GM12892 (cell line): ENCODE data around the gene CRTAC1.

Experiments used
- POLR2A ChIP-seq: IDR thresholded peaks from 2 replicates; pipeline ENCODE4 v1.6.1; 2011; ENCODE audit warnings: low read depth, low read length, control low read depth
- POLR2AphosphoS5 ChIP-seq: IDR thresholded peaks from 2 replicates; pipeline ENCODE4 v1.6.1; 2011; ENCODE audit warnings: low read depth, low read length, control low read depth
- TAF1 ChIP-seq: IDR thresholded peaks from 2 replicates; pipeline ENCODE4 v1.6.1; 2011; ENCODE audit warnings: low read depth, mild to moderate bottlenecking, control low read depth, low read length, borderline replicate concordance

- TF ChIP-seq TAF1 (no peak), POLR2A (no peak), POLR2AphosphoS5 (no peak)
Observed at GRCh38 chr10:97924678-97925077, 105.7 kb downstream of the CRTAC1 start.
